Nasal cavity respiratory epithelium epithelial cell of viscerocranial mucosa (primary cell): ENCODE results near the gene KLF7. TPM values are rescaled to one million over a fixed set of nuclear protein-coding genes. Genes with fewer than 3 reads are reported as not detected.

Experiments
- total RNA-seq: library from RNA; depleted of rRNA; stranded (reverse); fragments of >200 nt; gene quantifications from 2 replicates; pipeline ENCODE4 v1.2.3, GENCODE V29; 2014

Gene KLF7
- 29.0 and 98.5 TPM in 2 replicates for total RNA-seq

GRCh38 chr2:207165121-207166038 lies at the start of gene KLF7:
Gene KLF7, minus strand, starts transcription at chr2:207165948. Its CDS starts 380 bp downstream, at chr2:207165568.

Other genes with a start within 250 kb of the KLF7 start
- gene CPO, start 226.4 kb downstream of the KLF7 start, total RNA-seq, result 0.14 TPM in 1 of 2 replicates, not detected in the other